Glomerular visceral epithelial cell (primary cell): Measurements from ENCODE around the gene RHOJ.

Source experiments
- DNase-seq: peaks from one replicate; pipeline ENCODE4 v3.0.0-alpha.2; 2016; ENCODE audit errors: extremely low spot score

The RHOJ gene

GRCh38 chr14:63205044-63205575 is 867 bp downstream of the RHOJ start:
- DNase-seq, result no peak

- DNase-seq, result no peak
These were observed 1.6 kb downstream of the RHOJ start for GRCh38 chr14:63205866-63206265.

- no peak for DNase-seq
These were observed 4.9 kb downstream of the RHOJ start for GRCh38 chr14:63209160-63209559.

- DNase-seq, result no peak
These were observed 6.6 kb downstream of the RHOJ start for GRCh38 chr14:63210812-63211211.

GRCh38 chr14:63212209-63212608 is 8.0 kb downstream of the RHOJ start:
- DNase-seq, result no peak

- no peak for DNase-seq
These were observed 8.7 kb downstream of the RHOJ start for GRCh38 chr14:63212776-63213500.

GRCh38 chr14:63214417-63215196 is 10.4 kb downstream of the RHOJ start:
- DNase-seq, result no peak

GRCh38 chr14:63220526-63220925 is 16.3 kb downstream of the RHOJ start:
- no peak for DNase-seq

GRCh38 chr14:63223596-63223995 is 19.4 kb downstream of the RHOJ start:
- no peak for DNase-seq

- DNase-seq, result no peak
These were observed 20.0 kb downstream of the RHOJ start for GRCh38 chr14:63224196-63224595.

- no peak for DNase-seq
These were observed 24.0 kb downstream of the RHOJ start for GRCh38 chr14:63228217-63228616.

GRCh38 chr14:63229330-63230059 is 25.3 kb downstream of the RHOJ start:
- DNase-seq, result no peak

- no peak for DNase-seq
These were observed 27.5 kb downstream of the RHOJ start for GRCh38 chr14:63231766-63232165.

GRCh38 chr14:63237791-63238190 is 33.5 kb downstream of the RHOJ start:
- no peak for DNase-seq

GRCh38 chr14:63240221-63240620 is 36.0 kb downstream of the RHOJ start:
- DNase-seq, result no peak

- no peak for DNase-seq
These were observed 36.9 kb downstream of the RHOJ start for GRCh38 chr14:63241096-63241495.

GRCh38 chr14:63243646-63244045 is 39.4 kb downstream of the RHOJ start:
- no peak for DNase-seq

GRCh38 chr14:63245893-63246292 is 41.6 kb downstream of the RHOJ start:
- no peak for DNase-seq

- no peak for DNase-seq
These were observed 44.0 kb downstream of the RHOJ start for GRCh38 chr14:63248211-63248610.

- DNase-seq, result no peak
These were observed 44.8 kb downstream of the RHOJ start for GRCh38 chr14:63249092-63249491.

GRCh38 chr14:63257299-63257698 is 53.1 kb downstream of the RHOJ start:
- DNase-seq, result no peak

- no peak for DNase-seq
These were observed 58.2 kb downstream of the RHOJ start for GRCh38 chr14:63262446-63262845.
